GM13976 (cell line): ENCODE results near the gene CPSF4L.

Experiments
- DNase-seq: peaks from one replicate; pipeline ENCODE4 v3.0.0; 2012; ENCODE audit warnings: low spot score
- in situ Hi-C: fragments of 300-500 bp; cut with MboI; formaldehyde crosslinking; loops from one replicate; pipeline ENCODE4 v1.12.0; 2022; ENCODE audit warnings: low sequenced_read_pairs, mixed read lengths, inconsistent platforms; ENCODE audit not compliant: unreplicated experiment
- TF ChIP-seq, protein P1 (sequence below): IDR thresholded peaks from 2 replicates; pipeline ENCODE4 v1.5.1; 2012; ENCODE audit warnings: borderline replicate concordance, mild to moderate bottlenecking; ENCODE audit not compliant: insufficient read depth; ENCODE audit errors: extremely low read depth, missing control alignments, control extremely low read depth

CPSF4L gene

GRCh38 chr17:73214851-73215250 lies 46.8 kb downstream of the CPSF4L start:
- TF ChIP-seq, protein P1, sequence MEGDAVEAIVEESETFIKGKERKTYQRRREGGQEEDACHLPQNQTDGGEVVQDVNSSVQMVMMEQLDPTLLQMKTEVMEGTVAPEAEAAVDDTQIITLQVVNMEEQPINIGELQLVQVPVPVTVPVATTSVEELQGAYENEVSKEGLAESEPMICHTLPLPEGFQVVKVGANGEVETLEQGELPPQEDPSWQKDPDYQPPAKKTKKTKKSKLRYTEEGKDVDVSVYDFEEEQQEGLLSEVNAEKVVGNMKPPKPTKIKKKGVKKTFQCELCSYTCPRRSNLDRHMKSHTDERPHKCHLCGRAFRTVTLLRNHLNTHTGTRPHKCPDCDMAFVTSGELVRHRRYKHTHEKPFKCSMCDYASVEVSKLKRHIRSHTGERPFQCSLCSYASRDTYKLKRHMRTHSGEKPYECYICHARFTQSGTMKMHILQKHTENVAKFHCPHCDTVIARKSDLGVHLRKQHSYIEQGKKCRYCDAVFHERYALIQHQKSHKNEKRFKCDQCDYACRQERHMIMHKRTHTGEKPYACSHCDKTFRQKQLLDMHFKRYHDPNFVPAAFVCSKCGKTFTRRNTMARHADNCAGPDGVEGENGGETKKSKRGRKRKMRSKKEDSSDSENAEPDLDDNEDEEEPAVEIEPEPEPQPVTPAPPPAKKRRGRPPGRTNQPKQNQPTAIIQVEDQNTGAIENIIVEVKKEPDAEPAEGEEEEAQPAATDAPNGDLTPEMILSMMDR = no peak
- DNase-seq = no peak
- in situ Hi-C loops = no loop called here

GRCh38 chr17:73214008-73214407 lies 47.7 kb downstream of the CPSF4L start:
- no peak for DNase-seq
- TF ChIP-seq, protein P1 = no peak
- in situ Hi-C loops = no loop called here

GRCh38 chr17:73211745-73212144 lies 49.9 kb downstream of the CPSF4L start:
- in situ Hi-C loops = no loop called here

DNA sequence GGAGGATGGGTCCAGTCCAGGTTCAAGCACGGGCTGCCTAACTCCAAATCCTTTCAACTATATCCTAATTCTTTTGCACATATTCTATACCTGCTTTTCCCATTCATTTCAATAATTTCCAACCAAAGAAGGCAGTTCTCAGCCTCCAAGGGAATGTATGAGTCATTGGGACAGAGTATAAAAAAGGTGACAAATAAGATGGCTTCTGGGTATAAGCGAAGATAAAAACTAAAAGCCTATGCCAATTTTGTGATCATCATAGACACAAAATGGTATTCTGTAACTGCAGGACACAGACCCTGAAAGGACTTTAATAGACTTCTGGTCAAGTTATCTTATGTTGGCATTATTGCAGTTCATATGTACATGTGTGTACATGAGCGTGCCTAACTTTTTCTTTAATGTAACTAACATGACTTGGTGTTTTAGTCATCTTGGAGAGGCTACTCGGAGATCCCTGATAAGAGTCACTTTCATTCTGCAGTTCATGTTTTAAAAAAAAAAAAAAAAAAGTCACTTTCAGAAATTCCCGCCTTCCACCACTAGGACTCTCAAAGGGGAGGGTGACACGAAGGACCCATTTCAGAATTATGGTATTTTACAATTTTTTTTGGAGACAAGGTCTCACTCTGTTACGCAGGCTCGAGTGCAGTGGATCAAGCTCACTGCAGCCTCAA lies 51.5 kb downstream of the CPSF4L start:
- no peak for DNase-seq
- TF ChIP-seq, protein P1 = no peak
- in situ Hi-C loops = no loop called here

More at GRCh38 chr17:73211745-73212144, 49.9 kb downstream of the CPSF4L start:
- TF ChIP-seq, protein P1 = no peak
- DNase-seq = no peak

GRCh38 chr17:73209436-73209835 lies 52.2 kb downstream of the CPSF4L start:
- TF ChIP-seq, protein P1 = no peak
- DNase-seq = no peak
- in situ Hi-C loops = no loop called here

GRCh38 chr17:73208139-73208827 lies 53.4 kb downstream of the CPSF4L start:
- DNase-seq = no peak
- TF ChIP-seq, protein P1 = no peak
- in situ Hi-C loops = no loop called here
